SHP77 treated with DMSO at 0.1 percent for 48 hours (cell line): Measurements from ENCODE around the gene AGRN.
"Not testable (repeated sequence)": the region's sequence is repeated elsewhere in the genome, so short reads cannot be mapped to it uniquely, and the experiment has no call there.

Experiments used
- DNase-seq: peaks from one replicate; lab custom pipeline; 2025; lab: John Stamatoyannopoulos, UW

AGRN gene

DNA sequence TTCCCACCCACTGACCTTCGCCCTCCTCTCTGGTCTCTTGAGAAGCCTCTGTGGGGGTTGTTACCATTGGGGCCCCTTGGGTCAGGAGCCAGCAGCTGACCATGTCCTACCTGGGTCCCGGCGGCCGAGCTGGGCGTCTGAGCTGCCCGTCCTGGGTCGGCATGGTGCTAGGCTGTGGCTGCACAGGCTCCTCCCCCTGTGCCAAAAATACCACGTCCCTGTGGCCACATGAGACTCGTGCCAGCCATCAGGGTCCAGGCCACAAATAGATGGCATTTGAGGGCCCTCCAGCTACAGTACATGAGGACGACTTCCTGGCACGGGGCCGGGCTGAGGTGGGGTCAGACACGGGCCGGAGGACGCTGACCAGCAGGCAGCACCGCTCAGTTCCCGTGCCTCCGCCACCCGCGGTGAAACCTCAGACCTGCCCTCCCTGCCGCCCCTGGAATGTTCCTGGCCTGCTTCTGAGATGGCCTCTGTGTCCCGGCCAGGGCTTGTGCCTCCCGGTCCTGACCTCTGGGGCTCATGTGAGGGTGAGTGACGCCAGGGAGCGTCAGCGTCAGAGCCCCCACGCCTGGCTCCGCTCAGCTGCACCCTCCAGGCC, 37.9 kb upstream of the AGRN start, which contains the start of gene PERM1:
Gene PERM1, minus strand, starts transcription at position 139 of the 604 bp plus-strand sequence. CDS start 1,064 bp downstream, outside the sequence.
- no peak for DNase-seq

DNA sequence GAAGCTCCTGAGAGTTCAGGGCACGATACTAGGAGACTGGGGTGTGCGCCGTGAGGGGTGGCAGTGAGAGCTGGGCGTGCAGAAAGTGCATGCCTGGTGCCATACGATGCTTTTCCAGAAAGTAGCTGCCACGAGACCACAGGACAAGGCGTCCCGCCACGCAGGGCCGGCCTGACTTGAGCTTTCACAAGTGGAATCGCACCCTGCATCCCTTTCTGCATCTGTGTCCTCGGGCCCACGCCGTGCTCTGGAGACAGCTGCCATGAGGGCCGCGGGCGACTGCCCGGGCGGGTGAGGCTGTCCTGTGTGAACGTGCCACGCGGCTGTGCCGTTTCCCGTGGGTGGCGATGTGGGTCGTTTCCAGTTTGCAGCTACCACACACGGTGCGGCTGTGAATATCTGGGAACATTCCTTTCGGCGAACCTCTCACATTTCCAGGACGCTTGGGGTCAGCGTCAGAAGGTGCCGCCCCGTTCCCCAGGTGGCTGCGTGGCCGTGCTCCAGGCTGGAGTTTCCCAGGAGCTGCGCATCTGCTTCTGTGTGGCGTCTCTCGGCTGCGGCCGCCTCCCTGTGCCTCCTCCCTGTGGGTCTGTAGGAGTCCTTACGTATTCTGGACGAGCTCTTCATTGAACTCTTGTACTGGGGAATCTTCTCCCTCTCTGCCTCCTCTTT, 37.0 kb upstream of the AGRN start:
- no peak for DNase-seq

- no peak for DNase-seq
These were observed 36.0 kb upstream of the AGRN start for GRCh38 chr1:983798-984475.

GRCh38 chr1:984476-984814, 35.5 kb upstream of the AGRN start:
- DNase-seq: no peak

- DNase-seq: no peak
These were observed 34.8 kb upstream of the AGRN start for GRCh38 chr1:985126-985525.

DNA sequence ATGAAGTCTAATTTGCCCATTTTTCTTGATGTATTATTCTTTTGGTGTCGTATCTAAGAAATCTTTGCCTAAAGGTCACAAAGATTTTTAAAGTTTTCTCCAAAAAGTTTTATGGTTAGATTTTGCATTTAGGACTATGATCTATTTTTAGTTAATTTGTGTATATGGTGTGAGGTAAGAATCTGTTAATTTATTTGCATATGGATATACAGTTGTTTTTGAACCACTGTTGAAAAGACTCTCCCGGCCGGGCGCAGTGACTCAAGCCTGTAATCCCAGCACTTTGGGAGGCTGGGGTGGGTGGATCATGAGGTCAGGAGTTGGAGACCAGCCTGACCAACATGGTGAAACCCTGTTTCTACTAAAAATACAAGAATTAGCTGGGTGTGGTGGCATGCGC, 31.9 kb upstream of the AGRN start:
- DNase-seq: not testable (repeated sequence)

GRCh38 chr1:991275-991674, 28.6 kb upstream of the AGRN start:
- DNase-seq: not testable (repeated sequence)

DNA sequence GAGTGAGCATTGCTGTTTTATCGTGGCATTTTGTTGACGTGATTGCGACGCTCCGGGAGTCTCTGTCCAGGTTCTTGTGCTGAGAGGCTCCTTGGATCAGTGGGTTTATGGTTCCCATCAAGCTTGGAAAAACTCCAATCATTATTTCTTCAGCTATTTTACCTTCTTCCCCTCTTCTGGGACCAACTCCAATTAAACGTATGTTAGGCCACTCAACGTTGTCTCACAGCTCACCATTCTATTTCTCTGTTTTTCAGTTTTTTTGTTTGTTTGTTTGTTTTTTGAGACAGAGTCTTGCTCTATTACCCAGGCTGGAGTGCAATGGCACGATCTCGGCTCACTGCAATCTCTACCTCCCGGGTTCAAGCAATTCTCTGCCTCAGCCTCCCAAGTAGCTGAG, 28.0 kb upstream of the AGRN start:
- DNase-seq: no peak

GRCh38 chr1:992362-992761, 27.6 kb upstream of the AGRN start:
- DNase-seq: no peak

- no peak for DNase-seq
These were observed 26.4 kb upstream of the AGRN start for GRCh38 chr1:993379-993995.

GRCh38 chr1:994546-994945, 25.4 kb upstream of the AGRN start:
- DNase-seq: not testable (repeated sequence)

- no peak for DNase-seq
These were observed 24.0 kb upstream of the AGRN start for GRCh38 chr1:995665-996633.

- no peak for DNase-seq
These were observed 22.8 kb upstream of the AGRN start for GRCh38 chr1:996851-997712.

DNA sequence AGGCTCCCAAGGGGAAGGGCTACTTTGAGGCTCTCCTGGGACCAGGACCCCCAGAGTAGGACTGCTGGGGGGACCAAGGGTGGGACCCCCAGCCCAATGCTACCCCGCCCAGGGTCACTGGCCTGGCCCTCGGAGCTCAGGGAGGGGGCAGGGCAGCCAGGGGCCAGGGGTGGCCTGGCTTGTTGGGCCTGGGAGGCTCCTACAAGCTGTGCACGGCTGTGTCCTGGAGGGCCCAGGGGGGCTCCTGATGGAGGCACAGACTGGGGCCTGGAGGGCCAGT, 22.3 kb upstream of the AGRN start:
- no peak for DNase-seq

- DNase-seq: no peak
These were observed 21.8 kb upstream of the AGRN start for GRCh38 chr1:997993-998744.

DNA sequence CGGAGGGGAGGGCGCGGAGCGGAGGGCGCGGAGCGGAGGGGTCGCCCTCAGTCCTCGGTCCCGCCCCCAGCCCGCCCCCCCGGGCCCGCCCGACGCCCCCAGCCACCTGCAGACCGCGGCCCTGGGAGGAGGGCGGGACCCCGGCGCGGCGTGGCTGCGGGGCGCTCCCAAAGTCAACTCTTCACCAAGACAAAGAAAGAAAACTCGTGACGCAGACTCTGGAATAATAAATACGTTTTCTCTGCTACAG, 21.2 kb upstream of the AGRN start:
- no peak for DNase-seq

GRCh38 chr1:998995-999724, 20.8 kb upstream of the AGRN start:
- DNase-seq: no peak

DNA sequence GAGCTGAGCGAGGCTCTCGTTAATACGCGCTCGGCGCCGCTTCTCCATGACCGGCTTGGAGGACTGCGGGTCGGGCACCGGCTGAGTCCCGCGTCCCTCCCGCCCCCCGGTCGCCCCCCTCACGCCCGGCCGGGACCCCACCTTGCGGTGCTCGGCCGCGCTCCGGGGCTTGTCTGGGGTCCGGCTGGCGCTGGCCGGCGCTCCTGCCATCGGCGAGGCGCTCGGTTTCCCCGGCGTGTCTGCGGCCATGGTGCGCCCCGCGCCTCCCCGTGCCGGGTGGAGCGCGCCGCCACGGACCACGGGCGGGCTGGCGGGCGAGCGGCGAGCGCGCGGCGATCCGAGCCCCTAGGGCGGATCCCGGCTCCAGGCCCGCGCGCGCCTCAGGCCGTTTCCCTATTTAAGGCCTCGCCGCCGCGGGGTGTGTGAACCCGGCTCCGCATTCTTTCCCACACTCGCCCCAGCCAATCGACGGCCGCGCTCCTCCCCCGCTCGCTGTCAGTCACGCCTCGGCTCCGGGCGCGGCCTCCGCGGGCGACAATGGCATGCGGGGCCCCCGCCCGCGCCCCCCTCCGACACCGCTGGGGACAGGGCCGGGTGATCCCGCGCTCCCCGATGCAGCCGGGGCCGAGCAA, 20.1 kb upstream of the AGRN start, which contains the start of gene HES4:
Gene HES4, minus strand, starts transcription at position 373 of the 632 bp plus-strand sequence. Its CDS starts 124 bp downstream, at position 249.
- DNase-seq: no peak

DNA sequence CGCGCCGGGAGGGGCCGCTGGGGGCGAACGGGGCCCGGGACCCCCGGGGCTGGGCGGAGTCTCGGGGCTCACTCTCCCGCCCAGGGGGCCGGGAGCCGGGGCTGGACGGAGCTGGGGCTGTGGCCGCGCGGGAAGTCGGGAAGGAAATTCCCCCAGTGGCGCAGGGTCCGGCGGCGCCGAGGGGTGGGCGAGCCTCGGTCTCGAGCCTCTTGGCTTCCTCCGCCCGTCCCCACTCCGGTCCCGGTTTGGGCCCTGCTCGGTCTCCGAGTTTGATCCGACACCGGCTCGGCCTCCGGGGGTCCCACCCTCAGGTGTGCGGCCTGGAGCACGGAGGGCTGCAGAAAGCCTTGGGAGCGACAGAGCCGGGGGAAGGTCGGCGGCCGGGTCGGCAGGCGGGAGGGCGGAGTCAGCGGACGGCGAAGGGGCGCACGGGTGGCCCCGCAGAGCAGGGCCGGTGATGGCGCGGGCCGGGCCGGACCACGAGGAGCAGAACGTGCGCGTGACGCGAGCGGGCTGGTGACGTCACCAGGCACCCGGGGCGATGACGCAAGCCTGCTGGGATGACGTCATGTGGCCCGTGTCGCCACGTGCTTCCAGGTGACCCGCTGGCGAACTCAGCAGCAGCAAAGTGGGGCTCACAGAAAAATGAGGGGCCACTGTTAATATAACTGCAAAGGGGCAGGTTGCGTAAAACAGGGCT, 19.4 kb upstream of the AGRN start:
- no peak for DNase-seq
